Panc1 (cell line): ENCODE data around the gene SMIM5.

Source experiments
- CTCF ChIP-seq: fragments of 450-650 bp; IDR thresholded peaks from 2 replicates; pipeline ENCODE4 v1.5.1; 2017; ENCODE audit warnings: mild to moderate bottlenecking
- REST ChIP-seq, 2 experiments: IDR thresholded peaks; 2 replicates each; pipeline ENCODE4 v1.6.1; 2011 to 2012; ENCODE audit warnings: low read depth in 2 of 2, control low read depth in 1 of 2, low read length in 1 of 2, mild to moderate bottlenecking in 1 of 2, moderate library complexity in 1 of 2; ENCODE audit not compliant: insufficient read depth in 1 of 2
- TCF7L2 ChIP-seq: IDR thresholded peaks from 2 replicates; pipeline ENCODE4 v1.6.1; 2011; ENCODE audit warnings: mild to moderate bottlenecking, low read depth, low read length, inconsistent platforms

- no peak for TF ChIP-seq CTCF
- TF ChIP-seq REST (IDR thresholded peaks at IDR 0.05; ENCODE audit: insufficient read depth in 1 of 2, low read depth in 2 of 2, low read length in 1 of 2), result no peak
- TF ChIP-seq TCF7L2, result no peak
These were observed 9.0 kb downstream of the SMIM5 start for GRCh38 chr17:75642182-75642783.
